Putamen (tissue), 1 donor: Measurements from ENCODE around the gene ANKRD10.

Experiments used
- DNase-seq: peaks from one replicate; pipeline ENCODE4 v3.0.0-alpha.2; 2016; ENCODE audit warnings: low spot score

The ANKRD10 gene

GRCh38 chr13:110944968-110945927 lies 30.4 kb upstream of the ANKRD10 start:
- DNase-seq: no peak

GRCh38 chr13:110944121-110944967 lies 29.5 kb upstream of the ANKRD10 start:
- DNase-seq: no peak

DNA sequence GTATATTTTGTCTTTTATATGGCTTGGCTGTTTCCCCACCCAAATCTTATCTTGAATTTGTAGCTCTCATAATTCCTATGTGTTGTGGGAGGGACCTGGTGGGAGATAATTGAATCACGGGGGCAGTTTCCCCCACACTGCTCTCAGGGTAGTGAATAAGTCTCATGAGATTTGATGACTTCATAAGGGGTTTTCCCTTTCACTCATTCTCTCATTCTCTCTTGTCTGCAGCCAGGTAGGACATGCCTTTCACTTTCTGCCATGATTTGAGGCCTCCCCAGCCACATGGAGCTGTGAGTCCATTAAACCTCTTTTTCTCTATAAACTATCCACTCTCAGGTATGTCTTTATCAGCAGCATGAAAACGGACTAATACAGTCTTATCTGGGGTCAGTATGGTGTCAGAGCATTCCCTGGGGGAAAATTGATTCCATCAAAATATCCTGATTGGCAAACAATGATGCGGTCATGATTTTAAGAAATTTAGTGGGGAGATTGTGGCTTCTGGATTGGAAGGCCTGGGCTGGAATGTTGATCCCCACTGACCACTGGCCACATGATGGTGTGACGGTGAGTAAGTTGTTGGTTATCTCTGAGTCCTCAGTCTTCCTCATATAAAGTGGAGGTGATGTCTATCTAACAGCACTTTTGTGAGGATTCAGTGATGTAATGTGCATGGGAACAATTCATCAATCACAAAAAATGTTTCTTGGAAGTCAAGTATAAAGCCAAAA lies 27.5 kb upstream of the ANKRD10 start:
- DNase-seq: no peak

DNA sequence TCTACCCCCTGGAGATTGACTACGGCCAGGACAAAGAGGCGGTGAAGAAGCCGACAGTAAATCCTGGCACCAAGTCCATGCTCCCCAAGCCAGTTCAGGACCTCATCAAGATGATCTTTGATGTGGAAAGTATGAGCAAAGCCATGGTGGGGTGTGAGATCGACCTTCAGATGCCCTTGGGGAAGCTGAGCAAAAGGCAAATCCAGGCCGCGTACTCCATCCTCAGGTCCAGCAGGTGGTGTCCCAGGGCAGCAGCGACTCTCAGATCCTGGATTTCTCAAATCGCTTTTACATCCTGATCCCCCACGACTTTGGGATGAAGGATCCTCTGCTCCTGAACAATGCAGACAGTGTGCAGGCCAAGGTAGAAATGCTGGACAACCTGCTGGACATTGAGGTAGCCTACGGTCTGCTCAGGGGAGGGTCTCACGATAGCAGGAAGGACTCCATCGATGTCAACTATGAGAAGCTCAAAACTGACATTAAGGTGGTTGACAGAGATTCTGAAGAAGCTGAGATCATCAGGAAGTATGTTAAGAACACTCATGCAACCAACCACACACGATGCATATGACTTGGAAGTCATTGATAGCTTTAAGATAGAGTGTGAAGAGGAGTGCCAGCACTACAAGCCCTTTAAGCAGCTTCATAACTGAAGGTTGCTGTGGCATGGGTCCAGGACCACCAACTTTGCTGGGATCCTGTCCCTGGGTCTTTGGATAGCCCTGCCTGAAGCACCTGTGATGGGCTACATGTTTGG lies 24.0 kb upstream of the ANKRD10 start:
- DNase-seq: no peak

GRCh38 chr13:110937511-110938285 lies 22.8 kb upstream of the ANKRD10 start:
- DNase-seq: peak; percentile 8

DNA sequence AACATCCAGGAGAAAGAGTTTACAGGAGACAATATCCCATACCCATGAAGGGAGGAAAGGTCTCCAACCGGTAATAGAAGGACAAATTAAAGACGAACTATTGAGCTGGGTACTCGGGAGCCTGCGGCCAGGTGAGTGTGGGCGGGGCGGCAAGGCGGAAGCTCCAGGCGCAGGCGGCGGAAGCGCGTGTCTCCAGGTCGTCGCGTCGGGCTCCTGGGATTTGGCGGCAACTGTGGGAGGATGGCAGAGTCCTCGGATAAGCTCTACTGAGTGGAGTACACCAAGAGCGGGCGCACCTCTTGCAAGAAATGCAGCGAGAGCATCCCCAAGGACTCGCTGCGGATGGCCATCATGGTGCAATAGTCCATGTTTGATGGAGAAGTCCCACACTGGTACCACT lies 21.6 kb upstream of the ANKRD10 start:
- DNase-seq: no peak

DNA sequence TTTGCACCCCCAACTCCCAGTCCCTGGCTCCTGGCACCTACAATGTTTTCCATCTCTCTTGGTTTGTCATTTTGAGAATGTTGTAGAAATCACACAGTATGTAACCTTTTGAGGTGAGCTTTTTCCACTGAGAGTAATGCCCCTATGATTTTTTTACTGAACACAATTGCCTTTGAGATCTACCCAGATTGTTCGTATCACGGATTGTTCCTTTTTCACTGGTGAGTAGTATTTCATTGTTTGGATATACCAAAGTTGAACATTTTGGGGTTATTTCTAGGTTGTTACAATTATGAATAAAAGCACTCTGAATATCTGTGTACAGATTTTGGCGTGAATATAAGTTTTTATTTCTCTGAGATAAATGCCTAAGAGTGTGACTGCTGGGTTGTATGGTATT lies 17.7 kb upstream of the ANKRD10 start:
- no peak for DNase-seq

DNA sequence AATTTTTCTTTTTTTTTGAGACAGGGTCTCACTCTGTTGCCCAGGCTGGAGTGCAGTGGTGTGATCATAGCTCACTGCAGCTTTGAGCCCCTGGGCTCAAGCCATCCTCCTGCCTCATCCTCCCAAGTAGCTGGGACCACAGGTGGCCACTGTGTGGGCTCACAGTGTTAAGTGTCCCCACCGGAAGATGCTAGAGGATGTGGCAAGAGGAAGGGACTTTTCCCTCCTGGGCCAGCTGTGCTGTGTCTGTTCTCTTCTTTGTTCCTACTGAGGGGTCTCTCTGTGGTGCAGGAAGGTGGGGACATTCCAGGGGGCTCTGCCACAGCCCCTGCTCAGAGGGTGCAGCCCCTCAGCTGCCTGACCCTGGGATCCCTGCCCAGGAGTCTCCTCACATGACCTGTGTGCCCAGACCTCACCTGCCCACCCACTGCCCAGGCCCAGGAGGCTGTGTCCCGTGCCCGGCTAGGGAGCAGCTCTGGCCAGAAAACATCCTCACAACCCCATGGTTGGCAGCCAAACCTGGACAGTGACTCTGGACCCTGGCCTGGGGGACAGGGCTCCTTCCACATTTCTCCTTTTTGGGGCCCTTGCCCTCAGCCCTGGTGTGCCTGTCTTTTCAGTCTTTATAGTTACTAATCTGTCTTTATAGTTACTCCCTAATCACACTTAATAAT lies 14.4 kb upstream of the ANKRD10 start:
- no peak for DNase-seq

GRCh38 chr13:110925023-110925612 lies 10.2 kb upstream of the ANKRD10 start:
- DNase-seq: no peak

DNA sequence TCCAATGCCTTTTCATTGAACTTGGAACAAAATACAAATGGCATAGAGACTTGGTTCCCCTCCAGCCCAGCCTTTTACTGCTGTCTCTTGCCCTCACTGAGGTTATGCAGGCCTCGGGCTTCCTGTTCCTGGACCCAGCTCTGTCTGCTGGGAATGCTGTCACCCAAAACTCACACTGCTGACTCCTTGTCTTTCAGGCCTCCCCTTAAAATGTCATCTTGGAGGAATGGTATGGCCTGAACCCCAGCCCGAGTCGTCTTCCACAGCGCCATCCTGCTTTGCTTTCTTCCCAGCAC lies 9.7 kb upstream of the ANKRD10 start:
- no peak for DNase-seq

- DNase-seq: no peak
Observed at GRCh38 chr13:110923777-110924638, 9.1 kb upstream of the ANKRD10 start.

DNA sequence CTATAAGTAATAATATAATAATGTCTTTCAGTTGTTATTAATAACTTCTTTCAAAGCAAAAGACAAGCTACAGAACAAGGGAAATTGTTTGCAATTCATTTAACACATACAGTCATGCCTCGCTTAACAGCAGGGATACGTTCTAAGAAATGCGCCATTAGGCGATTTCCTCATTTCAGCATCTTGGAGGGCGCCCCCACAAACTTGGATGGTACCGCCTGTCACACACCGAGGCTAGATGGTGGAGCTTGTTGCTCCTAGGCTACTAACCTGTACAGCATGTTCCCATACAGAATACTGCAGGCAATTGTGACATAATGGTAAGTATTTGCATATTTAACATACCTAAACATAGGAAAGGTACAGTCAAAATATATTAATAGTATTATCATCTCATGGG lies 8.2 kb upstream of the ANKRD10 start:
- DNase-seq: no peak

DNA sequence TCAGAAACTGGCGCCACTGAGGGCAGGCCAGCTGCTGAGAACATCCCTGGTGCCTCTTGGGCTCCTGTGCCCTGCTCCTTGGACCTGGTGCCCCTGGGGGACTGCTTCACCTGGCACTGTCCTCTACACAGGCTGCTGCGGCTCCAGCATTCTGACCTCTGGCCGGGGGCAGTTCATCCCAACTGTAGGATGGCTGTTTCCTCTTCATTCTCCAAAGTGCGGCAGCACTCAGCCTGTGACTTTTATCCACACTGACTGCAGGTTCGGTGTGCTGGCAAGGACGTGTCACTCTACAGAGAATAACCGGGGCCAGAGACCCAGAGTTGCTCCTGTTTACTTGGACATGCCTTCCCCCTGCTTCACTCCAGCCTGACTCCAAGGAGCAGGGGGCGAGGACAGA lies 7.6 kb upstream of the ANKRD10 start:
- no peak for DNase-seq

DNA sequence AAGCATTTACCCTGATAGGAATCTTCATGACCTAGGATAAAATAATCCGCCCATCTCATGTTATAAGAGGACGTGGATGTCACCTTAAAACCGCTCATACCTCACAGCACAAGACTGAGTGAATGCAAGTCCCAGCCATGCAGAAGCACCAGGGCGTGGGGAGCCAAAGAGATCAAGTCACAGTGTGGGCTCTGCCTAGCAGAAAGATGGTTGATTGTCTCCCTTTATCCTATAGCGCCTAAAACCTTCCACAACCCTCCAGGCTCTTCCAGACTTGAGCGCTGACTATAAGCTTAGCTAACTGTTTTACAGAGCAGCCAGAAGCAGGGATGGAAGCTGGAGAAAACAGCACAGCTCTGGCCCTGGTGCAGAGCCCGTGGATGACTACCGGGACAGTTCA lies 6.8 kb upstream of the ANKRD10 start:
- no peak for DNase-seq

DNA sequence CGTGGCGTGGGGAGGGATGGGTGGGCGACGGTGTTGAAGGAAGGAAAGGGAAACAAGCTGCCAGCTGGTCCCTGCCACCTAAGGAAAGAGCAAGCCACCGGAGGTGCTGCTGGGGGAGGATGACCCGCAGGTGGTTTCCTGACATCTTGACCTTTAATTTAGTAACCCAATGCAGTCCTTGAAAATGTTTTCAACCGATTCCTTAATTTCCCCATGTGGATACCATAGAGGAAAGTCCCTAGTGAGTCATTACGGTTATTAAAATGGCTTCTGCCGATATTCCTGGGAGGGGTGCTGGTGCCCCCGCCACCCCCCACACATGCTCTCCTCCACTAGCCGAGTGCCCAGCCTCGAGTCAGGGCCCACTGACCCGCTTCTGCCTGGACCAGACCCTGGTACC lies 6.3 kb upstream of the ANKRD10 start:
- DNase-seq: no peak

DNA sequence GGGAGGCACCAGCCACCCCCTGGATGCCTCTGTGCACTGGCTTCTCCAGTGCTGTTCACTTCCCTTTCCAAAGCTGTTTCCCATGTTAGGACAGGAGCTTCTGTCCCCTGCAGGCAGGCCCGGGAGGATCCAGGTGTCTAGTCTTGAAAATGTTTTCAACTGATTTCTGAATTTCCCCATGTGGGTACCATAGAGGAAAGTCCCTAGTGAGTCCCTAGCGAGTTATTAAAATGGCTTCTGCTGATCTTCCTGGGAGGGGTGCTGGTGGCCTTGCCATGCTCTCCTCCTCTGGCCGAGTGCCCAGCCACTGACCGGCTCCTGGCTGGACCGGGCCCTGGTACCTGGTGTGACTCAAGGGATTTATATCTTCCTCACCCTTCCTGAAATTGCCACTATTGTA lies 5.2 kb upstream of the ANKRD10 start:
- no peak for DNase-seq

DNA sequence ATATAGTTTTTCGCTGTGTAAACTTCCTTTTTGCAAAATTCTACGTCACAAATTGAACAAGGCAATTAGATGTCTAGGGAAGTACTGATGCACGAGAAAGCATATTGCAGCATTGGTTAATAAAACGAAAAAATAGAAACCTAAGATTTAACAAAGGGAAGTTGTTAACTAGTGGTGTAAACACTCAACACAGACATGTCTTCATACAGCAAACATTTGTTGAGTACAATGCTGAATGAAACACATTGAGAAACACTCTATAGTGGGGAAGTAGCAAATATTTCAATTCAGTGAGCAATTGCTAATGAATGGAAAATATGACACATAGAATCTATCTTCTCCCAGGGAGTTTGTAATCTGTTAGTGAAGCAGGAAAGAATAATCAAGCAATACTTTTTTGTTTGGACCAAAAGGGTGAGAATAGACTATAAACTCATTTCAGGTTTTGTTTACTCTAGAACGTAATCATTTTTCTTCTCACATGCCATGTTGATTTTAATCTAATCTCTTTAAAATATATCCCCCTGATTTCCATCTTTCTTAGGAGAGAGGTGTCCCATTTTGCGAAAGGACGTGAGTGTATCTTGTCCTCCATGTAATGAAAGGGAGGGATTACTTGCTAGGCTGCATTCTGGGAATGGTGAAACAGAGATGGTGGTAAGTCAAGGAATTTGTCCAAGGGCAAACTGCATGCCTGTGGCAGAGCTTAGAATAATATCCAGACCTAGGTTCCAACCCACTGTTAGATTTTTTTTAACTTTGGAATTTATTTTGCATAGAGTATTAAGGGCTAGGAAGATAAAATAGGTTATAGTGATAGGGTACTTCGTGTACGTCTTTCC lies 1.7 kb upstream of the ANKRD10 start:
- peak; percentile 37 for DNase-seq

DNA sequence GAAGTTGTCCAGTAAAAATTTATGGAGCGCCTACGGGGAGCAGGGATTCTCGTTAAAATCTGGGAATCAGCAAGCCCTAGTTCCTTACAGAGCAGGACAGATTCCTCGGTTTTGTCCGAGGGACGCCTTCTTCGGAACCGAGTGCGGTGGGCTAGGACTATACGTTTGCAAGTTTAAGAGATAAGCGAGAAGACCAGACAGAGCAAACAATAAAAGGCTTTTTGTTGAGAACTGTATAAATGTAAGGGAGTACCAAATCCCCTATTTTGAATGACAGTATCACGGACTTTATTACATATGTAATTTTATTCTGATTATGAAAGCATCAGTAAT lies 971 bp upstream of the ANKRD10 start:
- no peak for DNase-seq
